Raji (cell line): ENCODE results near the gene KANSL1L.

ENCODE experiments used
- POLR2A ChIP-seq: IDR thresholded peaks from 2 replicates; pipeline ENCODE4 v1.6.1; 2011; ENCODE audit warnings: low read depth, low read length, control low read depth; ENCODE audit not compliant: insufficient read depth

KANSL1L gene

GRCh38 chr2:209990838-209991237, 180.4 kb downstream of the KANSL1L start:
- TF ChIP-seq POLR2A = no peak

GRCh38 chr2:209988010-209988409, 183.2 kb downstream of the KANSL1L start:
- no peak for TF ChIP-seq POLR2A

- no peak for TF ChIP-seq POLR2A
Measured at GRCh38 chr2:209986415-209986814, 184.8 kb downstream of the KANSL1L start.

GRCh38 chr2:209985874-209986273, 185.3 kb downstream of the KANSL1L start:
- no peak for TF ChIP-seq POLR2A

GRCh38 chr2:209984291-209984690, 186.9 kb downstream of the KANSL1L start:
- TF ChIP-seq POLR2A = no peak

- TF ChIP-seq POLR2A = no peak
Measured at GRCh38 chr2:209977386-209978239, 193.6 kb downstream of the KANSL1L start.

- TF ChIP-seq POLR2A = no peak
Measured at GRCh38 chr2:209976698-209977385, 194.4 kb downstream of the KANSL1L start.

GRCh38 chr2:209974576-209974975, 196.6 kb downstream of the KANSL1L start:
- no peak for TF ChIP-seq POLR2A

- TF ChIP-seq POLR2A = no peak
Measured at GRCh38 chr2:209973328-209973727, 197.9 kb downstream of the KANSL1L start.
